HG03108 (cell line): ENCODE results near the gene RGS3.
"Not testable (repeated sequence)": the region's sequence is repeated elsewhere in the genome, so short reads cannot be mapped to it uniquely, and the experiment has no call there.

Source experiments
- ATAC-seq: cut with Tn5 transposase; IDR thresholded peaks from one replicate; pipeline ENCODE4 v1.9.1; 2021; ENCODE audit warnings: moderate library complexity; ENCODE audit not compliant: unreplicated experiment

RGS3 gene

GRCh38 chr9:113463418-113464285, at the start of gene RGS3:
Gene RGS3 (plus strand): TSS chr9:113463727. CDS start chr9:113463803, 76 bp downstream.
- ATAC-seq = no peak

- peak; percentile 94 for ATAC-seq
Observed at GRCh38 chr9:113416149-113416721, 47.3 kb upstream of the RGS3 start.

- no peak for ATAC-seq
Observed at GRCh38 chr9:113417370-113417769, 46.2 kb upstream of the RGS3 start.

DNA sequence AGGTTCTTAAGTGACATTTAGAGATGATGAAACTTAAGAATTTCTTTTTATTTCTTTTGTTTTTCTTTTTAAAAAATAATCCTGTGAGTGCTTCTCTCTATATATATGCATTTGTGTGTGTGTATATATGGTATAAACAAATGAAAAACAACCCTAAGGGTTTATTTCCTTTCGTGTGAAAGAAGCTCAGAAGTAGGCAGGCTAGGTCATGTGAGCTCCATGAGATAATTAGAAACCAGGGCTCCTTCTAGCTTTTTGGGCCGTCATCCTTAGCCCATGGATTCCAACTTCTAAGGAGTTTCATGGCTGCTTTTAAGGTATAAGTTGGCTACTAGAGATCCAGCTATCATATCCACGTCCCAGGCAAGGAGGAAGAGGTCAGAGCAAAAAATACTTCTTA, 41.8 kb upstream of the RGS3 start:
- ATAC-seq = no peak

GRCh38 chr9:113425072-113425471, 38.5 kb upstream of the RGS3 start:
- no peak for ATAC-seq

DNA sequence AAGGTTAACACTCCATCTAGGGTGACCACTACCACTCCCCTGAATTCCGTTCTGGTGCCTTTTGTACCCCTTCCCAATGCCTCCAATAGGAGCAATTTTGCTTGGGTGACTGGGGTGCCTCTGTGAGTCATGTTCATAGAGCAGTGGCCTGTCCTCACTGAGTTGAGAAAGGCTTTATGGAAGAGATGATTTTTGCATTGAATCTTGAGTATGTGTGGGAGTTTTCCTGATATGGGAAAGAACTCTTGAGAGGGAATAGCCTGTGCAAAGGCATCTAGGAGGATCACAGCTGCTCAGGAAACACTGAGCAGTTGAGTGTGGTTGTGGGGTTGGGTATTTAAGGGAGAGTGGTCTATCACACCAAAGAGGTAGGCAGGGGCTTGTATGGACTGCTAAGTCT, 36.8 kb upstream of the RGS3 start:
- no peak for ATAC-seq

- ATAC-seq = no peak
Observed at GRCh38 chr9:113427629-113428028, 35.9 kb upstream of the RGS3 start.

- no peak for ATAC-seq
Observed at GRCh38 chr9:113428062-113428615, 35.4 kb upstream of the RGS3 start.

DNA sequence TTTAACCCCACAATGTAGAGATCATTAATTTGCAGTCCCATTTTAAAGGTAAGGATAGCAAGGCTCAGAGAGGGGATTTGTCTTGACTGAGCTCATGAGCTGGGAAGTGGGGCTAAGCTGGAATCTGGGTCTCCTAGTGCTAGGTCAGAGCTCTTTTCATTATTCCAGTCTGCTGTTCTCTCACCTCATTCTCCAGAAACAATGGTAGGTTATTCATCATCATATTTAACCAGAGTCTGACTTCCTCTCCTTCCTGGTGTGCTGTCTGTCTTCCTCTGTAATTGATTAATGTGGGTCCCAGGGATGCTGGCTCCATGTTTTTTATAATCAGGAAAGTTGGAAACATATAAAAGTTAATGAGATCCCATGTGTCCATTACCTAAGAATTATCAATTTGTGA, 32.3 kb upstream of the RGS3 start:
- no peak for ATAC-seq

- no peak for ATAC-seq
Observed at GRCh38 chr9:113436728-113437515, 26.6 kb upstream of the RGS3 start.

DNA sequence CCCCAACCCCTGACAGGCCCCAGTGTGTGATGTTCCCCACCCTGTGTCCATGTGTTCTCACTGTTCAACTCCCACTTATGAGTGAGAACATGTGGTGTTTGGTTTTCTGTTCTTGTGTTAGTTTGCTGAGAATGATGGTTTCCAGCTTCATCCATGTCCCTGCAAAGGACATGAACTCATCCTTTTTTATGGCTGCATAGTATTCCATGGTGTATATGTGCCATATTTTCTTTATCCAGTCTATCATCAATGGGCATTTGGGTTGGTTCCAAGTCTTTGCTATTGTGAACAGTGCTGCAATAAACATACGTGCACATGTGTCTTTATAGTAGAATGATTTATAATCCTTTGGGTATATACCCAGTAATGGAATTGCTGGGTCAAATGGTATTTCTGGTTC, 25.8 kb upstream of the RGS3 start:
- ATAC-seq = not testable (repeated sequence)

GRCh38 chr9:113444736-113445135, 18.8 kb upstream of the RGS3 start:
- no peak for ATAC-seq

DNA sequence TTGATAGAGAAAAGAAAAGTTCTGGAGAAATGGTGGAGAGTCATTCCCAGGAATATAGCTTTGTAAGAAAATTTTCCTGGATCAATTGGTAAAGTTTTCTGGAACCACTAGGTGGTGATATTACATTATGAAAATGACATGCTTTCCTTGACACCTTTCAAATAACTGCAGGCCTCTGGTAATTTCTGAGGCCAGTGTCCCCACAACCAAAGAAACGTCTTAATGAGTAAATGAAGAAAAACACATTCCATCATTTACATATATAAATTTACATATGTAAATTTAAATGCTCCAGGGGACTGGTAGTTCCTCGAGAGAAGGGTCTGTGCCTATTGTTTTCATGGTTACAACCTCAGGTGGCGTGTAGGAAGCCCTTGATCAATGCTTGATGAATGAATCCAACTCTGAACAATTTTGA, 17.2 kb upstream of the RGS3 start:
- ATAC-seq = no peak

- no peak for ATAC-seq
Observed at GRCh38 chr9:113449376-113449775, 14.2 kb upstream of the RGS3 start.

GRCh38 chr9:113452113-113452605, 11.4 kb upstream of the RGS3 start:
- ATAC-seq = no peak

GRCh38 chr9:113454914-113455761, 8.4 kb upstream of the RGS3 start:
- no peak for ATAC-seq

DNA sequence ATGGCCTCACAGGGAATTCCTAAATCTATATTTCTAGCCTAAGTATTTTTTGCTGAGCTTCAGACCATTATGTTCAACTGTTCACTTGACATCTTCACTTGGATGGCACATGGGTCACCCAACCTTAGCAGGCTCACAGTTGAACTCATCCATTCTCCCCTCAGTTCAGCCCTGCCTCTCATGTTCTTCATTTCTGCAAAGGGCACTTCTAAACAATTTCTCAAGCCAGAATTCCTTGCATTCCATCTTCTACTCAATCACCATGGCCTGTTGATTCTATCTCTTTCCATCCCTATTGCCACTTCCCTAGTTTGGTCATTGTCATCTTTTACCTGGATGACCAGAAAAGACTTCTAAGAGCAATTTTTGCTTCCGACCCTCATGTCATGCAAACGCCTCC, 7.3 kb upstream of the RGS3 start:
- ATAC-seq = no peak

DNA sequence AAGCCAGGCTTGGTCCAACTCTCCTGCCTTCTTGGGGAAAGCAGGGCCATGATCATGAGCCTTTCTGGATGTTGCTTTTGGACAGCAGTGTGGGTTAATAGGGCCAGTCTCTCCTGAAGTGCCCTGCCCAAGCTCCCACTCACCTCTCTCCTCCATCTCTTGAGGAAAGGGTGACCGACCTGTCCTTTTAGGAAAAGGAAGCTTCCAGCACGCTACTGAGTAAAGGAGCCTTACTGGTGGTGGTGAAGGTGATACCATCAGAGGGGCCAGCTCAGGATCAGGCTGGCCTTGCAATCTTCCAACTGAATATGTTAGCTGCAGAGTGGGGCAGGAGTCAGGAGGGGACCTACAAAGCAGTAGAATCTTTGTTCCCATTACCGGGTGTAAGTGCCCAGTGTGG, 2.2 kb upstream of the RGS3 start:
- no peak for ATAC-seq

- no peak for ATAC-seq
Observed at GRCh38 chr9:113461943-113462342, 1.6 kb upstream of the RGS3 start.

GRCh38 chr9:113462781-113463286, 693 bp upstream of the RGS3 start:
- no peak for ATAC-seq
